Fibroblast of skin of scalp (primary cell): Measurements from ENCODE around the gene PEAR1.

Source experiments
- DNase-seq: peaks from one replicate; pipeline ENCODE4 v3.0.0-alpha.2; 2013

Gene PEAR1

DNA sequence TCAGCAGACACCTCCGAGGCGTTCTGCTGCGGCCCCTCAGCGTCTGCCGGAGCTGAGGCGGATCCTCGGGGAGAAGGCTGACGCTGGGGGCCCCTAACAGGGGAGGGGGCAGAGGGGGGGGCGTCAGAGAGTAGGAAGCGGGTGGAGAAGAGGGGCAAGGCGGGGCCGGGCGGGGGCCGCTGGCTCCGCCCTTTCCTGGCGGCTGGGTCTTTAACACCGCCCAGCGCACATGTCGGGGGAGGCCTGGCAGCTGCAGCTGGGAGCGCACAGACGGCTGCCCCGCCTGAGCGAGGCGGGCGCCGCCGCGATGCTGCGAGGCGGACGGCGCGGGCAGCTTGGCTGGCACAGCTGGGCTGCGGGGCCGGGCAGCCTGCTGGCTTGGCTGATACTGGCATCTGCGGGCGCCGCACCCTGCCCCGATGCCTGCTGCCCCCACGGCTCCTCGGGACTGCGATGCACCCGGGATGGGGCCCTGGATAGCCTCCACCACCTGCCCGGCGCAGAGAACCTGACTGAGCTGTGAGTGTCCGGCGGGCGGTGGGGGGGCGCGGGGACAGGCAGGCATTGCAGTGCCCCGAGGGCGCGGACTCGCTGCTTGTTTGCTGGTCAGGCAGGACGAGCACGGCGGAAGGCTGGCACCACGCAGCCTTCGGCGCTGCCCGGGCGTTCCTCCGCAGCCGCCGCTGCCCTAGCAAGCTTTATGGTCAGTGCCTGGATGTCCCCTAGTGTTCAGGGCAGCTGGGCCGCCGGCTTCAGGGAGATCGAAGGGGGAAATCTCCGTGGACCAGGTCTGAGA lies 32.7 kb upstream of the PEAR1 start, which contains the start of gene NTRK1:
Gene NTRK1, plus strand, starts transcription at position 238 of the 796 bp plus-strand sequence. Its CDS starts 70 bp downstream, at position 308.
- no peak for DNase-seq

DNA sequence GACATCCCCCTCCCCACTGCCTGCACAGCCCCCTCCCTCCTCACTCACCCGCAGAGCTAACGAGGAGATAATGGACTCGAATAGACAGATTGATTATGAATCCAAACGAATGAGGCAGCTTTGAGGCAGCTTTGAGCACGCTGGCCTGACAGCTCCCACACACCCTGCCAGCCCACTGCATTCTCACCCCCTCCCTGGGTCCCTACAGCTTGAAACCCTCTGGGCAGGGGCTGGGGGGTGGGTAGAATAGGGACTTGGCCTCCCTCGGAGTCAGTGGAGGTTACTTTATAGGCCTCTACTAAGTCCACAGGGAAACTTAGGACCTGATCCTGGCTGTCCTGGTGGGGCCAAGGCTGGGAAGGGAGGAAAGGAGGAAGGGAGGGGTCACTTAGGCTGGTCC lies 30.9 kb upstream of the PEAR1 start:
- no peak for DNase-seq

DNA sequence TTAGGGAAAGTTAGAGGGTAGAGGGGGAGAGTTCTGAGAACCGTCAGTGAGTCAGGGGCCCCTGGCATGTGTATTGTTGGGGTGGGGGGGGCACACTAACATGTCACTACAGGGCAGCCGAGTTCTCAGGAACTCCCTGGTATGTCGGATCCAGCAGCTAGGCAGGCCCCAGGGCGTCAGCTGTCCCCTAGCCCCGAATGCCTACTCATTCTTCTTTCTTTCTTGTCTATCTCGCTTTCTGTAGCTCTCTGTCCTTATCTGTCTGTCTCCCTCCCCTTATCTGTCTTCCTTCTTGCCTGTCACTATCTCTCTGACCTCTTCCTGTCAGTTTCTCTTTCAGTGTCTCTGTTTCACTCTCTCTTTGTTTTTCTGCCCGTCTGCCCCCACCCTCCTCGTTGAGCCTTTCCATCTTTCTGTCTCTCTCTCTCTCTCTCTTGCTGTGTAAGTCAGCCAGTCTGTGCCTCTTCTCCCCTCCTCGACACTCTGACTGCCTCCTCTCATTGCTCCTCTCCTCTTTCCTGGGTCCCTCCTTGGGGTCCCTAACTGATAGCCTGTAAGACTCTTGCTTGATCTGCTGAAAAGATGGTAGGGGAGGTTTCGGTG lies 30.4 kb upstream of the PEAR1 start:
- DNase-seq: no peak

DNA sequence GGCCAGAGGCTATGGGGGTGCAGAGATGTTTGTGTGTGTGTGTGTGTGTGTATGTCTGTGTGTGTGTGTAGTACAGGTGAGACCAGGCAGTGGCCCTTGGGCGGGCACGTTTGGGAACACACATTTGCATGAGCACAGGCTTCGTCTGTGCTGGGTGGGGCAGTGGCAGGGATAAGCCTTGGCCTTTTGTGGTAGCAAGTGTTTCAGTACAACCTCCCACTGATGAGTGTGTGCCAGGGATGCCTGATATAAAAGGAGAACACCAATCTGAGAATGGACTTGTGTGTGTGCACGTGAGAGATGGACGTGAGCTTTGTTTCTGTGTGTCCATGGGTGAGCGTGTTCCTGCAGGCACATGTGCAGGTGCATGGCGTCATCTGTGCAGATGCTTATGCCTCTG lies 29.9 kb upstream of the PEAR1 start:
- DNase-seq: no peak

DNA sequence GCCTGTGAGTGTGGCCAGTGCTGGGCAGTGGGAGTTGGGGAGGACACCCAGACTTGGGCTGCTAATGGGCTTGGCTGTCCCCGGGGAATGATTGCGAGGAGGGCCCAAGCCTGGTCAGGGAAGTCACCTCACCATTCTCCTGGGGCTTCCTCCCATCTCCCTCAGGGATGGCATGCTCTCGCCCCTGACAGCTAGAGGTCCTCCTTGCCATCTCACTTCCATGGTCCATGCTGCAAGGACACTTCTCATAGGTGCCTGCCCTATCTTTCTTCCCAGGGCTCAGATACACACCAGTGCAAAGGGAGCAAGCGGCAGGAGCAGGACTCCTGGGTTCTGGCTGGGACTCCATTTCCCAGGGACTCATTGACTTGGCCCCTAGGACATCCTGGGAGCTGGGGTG lies 28.7 kb upstream of the PEAR1 start:
- DNase-seq: no peak

DNA sequence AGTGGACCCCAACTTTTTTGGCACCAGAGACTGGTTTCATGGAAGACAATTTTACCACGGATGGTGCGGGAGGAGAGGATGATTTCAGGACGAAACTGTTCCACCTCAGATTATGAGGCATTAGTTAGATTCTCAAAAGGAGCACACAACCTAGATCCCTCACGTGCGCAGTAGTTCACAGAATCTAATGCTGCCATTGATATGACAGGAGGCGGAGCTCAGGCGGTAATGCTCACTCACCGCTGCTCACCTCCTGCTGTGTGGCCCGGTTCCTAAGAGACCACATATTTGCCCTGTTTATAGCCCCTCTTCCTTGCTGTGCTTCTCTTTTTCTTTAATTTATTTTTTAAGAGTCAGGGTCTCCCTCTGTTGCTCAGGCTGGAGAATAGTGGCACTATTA lies 28.3 kb upstream of the PEAR1 start:
- DNase-seq: no peak

DNA sequence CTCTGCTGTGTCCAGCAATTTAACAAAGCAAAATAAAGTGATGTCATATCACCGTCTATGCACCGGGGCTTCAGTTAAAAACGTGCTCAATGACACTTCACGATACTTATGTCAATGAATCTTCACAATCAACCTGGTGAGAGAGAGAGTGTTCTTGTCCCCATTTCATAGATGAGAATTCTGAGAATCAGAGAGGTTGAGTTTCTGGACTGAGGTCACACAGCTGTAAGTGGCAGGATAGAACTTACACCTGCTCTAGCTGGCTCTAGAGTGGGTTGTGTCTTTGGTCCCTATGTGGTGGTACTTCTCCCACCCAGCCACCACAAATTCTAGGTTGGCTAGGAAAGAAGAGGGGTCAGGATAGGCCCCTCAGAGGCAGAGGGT lies 27.7 kb upstream of the PEAR1 start:
- DNase-seq: no peak

DNA sequence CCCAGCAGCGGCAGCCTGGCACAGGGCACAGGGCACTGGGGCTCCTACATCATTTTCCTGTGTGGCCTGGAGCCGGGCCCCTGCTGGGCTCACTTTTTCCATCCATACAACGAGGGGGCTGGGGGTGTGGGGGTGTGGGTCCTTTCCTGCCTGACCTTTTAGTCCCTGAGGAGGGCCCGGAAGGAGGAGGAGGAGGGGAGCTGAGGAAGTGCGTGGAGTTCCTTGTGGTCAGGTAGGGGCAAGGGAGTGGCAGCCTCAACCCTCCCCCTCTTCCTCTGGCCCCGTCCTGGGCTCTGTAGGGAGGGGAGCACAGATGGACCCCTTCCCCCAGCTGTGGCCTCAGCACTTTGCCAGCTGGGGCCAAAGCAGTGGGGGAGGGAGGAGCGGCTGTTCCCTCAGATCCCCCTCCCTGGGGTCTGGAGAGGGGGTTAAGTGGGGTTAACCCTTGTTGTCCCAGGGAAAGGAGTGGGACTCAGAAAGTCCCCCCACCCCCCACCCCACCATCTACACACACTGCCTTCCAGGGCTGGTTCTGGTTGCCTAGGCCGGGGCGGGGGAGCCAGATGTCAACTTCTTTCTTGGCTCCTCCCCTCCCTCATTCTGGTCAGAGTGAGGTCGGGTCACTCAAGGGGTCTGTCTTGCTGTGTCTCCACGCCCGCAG lies 27.1 kb upstream of the PEAR1 start:
- no peak for DNase-seq

DNA sequence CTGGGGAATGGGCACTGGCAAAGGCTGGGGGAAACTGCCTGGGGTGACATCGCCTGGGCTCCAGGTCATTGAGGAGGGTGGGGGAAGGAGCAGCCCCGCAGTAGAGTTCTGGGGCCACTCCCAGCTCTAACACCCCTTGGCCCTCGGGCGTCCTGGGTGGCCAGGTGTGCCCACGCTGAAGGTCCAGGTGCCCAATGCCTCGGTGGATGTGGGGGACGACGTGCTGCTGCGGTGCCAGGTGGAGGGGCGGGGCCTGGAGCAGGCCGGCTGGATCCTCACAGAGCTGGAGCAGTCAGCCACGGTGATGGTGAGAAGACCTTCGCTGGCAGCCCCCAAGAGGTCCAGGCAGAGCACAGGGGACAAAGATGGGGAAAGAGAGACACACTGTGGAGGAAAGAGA lies 25.2 kb upstream of the PEAR1 start:
- DNase-seq: no peak

DNA sequence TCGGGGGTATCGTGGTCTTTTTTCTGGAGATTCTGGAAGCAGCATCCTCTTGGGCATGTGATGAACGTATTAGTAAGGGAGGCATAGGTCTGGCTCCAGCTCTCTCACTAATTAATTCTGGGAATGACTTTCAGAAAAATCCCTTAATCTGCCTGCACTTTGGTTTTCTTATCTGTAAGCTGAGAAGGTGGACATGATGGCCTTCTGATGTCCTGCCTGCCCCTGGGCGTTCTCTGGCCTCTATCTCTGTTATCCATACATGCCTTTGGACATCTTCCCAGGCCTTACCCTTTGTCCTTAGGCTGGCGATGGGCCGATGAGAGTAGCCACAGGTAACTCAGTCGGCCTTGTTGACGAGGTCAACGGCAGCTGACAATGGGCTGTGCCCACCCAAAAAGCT lies 24.1 kb upstream of the PEAR1 start:
- DNase-seq: no peak

DNA sequence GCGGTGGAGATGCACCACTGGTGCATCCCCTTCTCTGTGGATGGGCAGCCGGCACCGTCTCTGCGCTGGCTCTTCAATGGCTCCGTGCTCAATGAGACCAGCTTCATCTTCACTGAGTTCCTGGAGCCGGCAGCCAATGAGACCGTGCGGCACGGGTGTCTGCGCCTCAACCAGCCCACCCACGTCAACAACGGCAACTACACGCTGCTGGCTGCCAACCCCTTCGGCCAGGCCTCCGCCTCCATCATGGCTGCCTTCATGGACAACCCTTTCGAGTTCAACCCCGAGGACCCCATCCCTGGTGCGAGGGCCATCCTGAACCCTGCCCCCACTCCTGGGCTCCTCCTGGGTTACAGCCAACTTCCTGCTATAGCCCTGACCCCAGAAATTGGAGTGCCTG lies 19.9 kb upstream of the PEAR1 start:
- DNase-seq: no peak

DNA sequence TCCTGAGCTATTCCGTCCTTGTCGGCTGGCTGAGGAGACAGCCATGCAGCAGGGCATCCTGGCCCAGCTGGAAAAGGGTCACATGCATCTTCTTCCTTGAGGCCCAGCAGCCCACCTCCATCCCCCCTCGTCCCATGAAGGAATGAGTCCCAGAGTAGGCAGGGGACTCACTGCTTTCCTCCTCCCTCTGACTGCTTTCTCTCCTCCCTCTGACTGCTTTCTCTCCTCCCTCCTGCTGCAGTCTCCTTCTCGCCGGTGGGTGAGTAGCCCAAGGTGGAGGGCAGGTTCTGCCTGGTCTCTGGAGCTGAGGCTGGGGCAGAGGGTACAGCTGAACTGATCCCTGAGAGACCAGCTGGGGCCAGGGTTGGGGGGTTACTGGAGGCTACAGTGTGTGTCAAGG lies 19.4 kb upstream of the PEAR1 start:
- no peak for DNase-seq

DNA sequence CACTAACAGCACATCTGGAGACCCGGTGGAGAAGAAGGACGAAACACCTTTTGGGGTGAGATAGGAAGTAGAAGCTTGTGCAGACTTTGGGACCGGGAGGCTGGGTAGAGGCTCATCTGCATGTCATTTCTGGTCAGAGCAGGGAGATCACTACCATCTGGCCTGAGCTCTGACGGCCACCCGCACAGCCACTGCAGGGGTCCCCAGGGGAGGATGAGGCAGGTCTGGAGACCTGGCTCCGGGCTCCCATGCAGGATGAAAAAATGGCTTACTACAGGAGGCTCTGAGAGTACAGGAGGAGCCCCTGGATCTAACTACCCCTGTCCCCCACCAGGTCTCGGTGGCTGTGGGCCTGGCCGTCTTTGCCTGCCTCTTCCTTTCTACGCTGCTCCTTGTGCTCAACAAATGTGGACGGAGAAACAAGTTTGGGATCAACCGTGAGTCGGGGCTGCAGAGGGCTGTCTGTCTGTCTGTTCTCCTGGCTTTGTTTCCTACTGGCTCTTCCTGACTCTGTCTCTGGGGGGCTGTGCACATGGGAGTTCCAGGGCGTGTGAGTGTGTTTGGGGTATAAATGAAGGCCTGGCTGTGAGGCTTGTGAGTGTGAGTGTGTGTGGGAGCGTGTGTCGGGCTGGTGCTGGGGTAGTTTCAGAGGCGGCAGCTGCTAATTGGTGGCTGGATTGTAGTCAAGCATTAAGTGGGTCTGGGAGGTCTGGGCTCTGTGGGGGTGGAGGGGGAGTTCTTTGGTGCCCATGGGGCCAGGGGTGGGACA lies 18.8 kb upstream of the PEAR1 start:
- DNase-seq: no peak

DNA sequence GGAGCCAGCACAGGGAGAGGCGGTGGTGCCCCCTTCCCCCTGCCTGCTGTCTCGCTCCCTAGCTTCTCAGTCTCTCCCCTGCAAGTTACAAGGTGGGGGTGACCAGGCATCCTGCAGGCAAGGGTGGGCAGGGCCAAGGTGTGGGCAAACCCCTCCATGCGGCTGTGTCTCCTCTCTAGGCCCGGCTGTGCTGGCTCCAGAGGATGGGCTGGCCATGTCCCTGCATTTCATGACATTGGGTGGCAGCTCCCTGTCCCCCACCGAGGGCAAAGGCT lies 18.2 kb upstream of the PEAR1 start:
- no peak for DNase-seq

DNA sequence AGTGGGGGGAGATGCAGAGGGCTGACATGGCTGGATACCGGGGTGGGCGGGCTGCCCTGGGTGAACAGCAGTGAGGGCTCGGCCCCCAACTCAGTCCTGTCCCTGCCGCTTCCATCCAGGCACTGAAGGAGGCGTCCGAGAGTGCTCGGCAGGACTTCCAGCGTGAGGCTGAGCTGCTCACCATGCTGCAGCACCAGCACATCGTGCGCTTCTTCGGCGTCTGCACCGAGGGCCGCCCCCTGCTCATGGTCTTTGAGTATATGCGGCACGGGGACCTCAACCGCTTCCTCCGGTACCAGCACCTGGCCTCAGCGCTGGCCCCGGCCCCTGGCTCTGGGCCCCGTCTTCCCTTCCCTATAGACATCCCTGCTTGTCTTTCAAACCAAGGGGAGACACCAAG lies 17.2 kb upstream of the PEAR1 start:
- no peak for DNase-seq

DNA sequence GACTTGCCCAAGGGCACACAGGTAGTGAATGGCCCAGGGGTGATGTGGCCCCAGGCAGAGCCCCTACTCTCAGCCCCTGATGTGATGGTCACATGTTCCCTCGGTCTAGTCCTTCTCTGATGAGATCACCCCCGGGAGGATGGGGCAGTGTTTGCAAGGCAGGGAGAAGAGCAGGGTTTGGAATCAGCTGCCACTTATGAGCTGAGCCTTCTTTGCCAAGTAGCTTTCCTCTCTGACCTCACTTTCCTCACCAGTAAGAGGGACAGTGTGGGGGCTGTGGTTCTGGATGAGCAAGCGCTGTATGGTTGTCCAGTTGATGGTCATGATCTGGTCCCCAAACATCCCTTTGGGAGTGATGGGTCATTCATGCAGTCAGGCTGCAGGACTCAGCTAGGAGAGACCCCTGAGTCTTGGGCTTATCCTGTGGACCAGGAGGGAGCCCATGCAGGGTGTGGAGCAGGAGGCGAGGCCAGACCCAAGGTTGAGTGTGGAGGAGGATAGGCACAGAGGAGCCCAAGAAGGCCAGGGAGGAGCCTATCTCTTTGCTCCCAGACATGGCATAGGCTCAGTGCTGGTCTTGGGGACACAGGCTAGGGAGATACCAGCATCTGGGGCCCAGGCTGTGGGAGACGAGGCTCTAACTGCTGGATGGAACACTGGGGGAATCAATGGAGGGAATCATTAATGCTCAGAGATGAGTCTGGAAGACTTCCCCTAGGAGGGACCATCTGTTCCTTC lies 15.9 kb upstream of the PEAR1 start:
- DNase-seq: no peak

DNA sequence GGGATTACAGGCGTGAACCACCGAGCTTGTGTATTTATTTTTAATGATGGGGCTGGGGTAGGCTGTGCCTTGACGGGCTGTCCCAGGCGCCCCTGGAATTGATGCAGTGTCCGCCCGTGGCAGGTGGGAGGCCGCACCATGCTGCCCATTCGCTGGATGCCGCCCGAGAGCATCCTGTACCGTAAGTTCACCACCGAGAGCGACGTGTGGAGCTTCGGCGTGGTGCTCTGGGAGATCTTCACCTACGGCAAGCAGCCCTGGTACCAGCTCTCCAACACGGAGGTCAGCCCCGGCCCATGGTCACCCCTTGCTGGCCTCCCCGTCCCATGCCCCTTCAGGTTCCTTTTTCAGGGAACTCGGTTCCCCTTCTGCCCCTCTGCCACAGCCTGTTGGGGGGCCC lies 13.6 kb upstream of the PEAR1 start:
- no peak for DNase-seq

DNA sequence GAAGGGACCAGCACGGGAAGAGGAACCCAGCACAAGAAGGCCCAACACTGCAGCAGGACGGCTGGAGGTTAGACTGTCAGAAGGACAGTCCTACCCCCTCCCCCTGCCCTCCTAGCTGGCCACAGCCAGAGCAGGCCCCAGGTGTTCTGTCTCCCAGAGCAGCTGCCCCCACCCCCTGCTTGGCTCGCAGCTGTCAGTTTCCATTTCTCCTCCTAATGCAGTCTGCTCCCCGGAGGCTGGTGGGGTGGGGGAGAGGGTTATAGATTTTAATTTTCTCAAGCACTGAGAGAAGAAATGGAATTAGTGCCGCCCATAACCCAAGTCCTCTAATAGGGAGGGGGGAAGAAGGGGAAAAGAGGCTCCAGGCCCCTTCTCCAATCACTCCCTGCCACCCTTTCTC lies 13.0 kb upstream of the PEAR1 start:
- no peak for DNase-seq

DNA sequence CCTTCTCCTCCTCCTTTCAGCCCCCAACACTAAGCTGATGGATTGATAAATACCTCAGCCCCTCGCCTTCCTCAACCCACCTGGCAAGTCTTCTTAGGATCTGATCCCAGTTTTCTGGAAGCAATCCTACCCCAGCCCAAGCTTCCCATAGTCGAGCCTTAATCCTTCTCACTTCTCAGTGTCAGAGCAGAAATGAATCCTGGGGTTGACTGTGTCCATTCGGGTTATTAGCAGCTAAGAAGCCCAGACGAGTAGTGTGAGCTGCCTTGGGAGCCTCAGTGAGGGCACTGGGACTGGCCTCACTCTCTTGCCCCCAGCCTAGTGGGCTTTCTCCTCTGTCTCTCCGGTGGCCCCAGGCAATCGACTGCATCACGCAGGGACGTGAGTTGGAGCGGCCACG lies 12.4 kb upstream of the PEAR1 start:
- no peak for DNase-seq

DNA sequence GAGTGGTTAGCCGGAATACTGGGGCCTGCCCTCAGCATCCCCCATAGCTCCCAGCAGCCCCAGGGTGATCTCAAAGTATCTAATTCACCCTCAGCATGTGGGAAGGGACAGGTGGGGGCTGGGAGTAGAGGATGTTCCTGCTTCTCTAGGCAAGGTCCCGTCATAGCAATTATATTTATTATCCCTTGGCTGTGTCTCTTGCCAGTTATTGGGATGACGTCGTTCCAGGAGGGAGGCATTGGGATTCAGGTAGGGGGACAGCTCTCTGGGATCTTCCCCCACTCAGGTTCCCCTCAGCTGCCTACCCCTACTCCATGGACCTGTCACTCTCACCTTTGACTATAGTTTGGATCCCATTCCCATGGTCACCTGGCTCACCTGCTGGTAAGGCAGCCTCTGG lies 11.9 kb upstream of the PEAR1 start:
- DNase-seq: no peak

DNA sequence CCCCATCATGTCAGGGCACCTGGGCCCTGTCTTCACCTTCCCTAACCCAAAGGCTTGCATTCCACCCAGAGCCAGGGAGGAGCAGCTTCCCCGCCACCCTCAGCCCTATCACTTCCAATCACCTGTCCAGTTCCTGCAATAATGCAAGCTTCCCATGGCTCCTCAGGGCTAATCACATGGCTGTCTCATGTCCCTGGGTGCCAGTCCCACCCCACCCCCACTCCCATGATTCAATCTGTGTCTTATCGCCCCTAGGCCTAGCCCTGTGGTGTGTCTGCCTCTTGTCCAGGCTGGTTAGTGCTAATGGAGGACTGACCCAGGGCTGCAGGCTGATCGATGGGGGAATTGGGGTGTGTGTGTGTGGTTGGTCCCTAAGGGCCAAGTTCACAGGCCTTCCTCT lies 11.0 kb upstream of the PEAR1 start:
- DNase-seq: no peak

DNA sequence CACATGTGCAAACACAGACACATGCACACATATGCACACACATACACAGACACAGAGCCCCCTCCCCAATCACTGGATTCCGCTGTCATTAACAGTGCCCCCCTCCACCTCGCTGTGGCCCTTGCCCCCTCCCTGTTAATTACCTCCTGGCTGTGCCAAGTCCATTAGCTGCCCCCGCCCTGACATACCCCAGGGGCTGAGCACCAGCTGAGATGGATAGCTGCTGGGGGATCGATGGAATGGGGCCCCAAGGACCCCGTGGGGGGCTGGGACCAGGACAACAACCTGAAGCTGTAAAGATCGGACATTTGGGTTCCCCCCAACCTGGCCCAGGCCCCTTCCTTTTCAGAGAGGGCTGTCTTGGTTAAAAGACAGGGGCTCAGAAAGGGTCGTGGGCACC lies 9.6 kb upstream of the PEAR1 start:
- DNase-seq: no peak
